ENCODE data around the gene TTC39C.

Gene TTC39C

GRCh38 chr18:24009651-24010333 is 4.8 kb upstream of the TTC39C start:
- POLR2A ChIA-PET (ENCODE audit: low non-redundant PET) = no interaction called here
- CTCF ChIA-PET = no interaction called here
- TF ChIP-seq, protein P1, sequence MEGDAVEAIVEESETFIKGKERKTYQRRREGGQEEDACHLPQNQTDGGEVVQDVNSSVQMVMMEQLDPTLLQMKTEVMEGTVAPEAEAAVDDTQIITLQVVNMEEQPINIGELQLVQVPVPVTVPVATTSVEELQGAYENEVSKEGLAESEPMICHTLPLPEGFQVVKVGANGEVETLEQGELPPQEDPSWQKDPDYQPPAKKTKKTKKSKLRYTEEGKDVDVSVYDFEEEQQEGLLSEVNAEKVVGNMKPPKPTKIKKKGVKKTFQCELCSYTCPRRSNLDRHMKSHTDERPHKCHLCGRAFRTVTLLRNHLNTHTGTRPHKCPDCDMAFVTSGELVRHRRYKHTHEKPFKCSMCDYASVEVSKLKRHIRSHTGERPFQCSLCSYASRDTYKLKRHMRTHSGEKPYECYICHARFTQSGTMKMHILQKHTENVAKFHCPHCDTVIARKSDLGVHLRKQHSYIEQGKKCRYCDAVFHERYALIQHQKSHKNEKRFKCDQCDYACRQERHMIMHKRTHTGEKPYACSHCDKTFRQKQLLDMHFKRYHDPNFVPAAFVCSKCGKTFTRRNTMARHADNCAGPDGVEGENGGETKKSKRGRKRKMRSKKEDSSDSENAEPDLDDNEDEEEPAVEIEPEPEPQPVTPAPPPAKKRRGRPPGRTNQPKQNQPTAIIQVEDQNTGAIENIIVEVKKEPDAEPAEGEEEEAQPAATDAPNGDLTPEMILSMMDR (conservative IDR thresholded peaks at IDR 0.05; ENCODE audit: low read depth) = no peak
- no peak overlapping the region for H3K27ac ChIP-seq
- DNase-seq (ENCODE audit: low spot score) = no peak

GRCh38 chr18:24010673-24011072 is 3.9 kb upstream of the TTC39C start:
- no peak overlapping the region for H3K27ac ChIP-seq
- TF ChIP-seq, protein P1 (conservative IDR thresholded peaks at IDR 0.05; ENCODE audit: low read depth) = no peak
- ChIA-PET POLR2A (ENCODE audit: low non-redundant PET) (no interaction called here), CTCF (no interaction called here)
- DNase-seq (ENCODE audit: low spot score) = no peak

GRCh38 chr18:24011123-24011917 is 3.2 kb upstream of the TTC39C start:
- no peak overlapping the region for H3K27ac ChIP-seq
- CTCF ChIA-PET = no interaction called here
- DNase-seq (ENCODE audit: low spot score) = no peak
- POLR2A ChIA-PET (ENCODE audit: low non-redundant PET) = no interaction called here
- TF ChIP-seq, protein P1 (conservative IDR thresholded peaks at IDR 0.05; ENCODE audit: low read depth) = no peak

GRCh38 chr18:24013051-24013450 is 1.5 kb upstream of the TTC39C start:
- TF ChIP-seq, protein P1 (conservative IDR thresholded peaks at IDR 0.05; ENCODE audit: low read depth) = no peak
- CTCF ChIA-PET = interaction anchor here (0.6 kb wide), 1 partner anchor 7 kb away, joined by 3 read pairs; no protein-coding TSS in a partner anchor
- no peak overlapping the region for H3K27ac ChIP-seq
- no peak for DNase-seq (ENCODE audit: low spot score)
- POLR2A ChIA-PET (ENCODE audit: low non-redundant PET) = no interaction called here

DNA sequence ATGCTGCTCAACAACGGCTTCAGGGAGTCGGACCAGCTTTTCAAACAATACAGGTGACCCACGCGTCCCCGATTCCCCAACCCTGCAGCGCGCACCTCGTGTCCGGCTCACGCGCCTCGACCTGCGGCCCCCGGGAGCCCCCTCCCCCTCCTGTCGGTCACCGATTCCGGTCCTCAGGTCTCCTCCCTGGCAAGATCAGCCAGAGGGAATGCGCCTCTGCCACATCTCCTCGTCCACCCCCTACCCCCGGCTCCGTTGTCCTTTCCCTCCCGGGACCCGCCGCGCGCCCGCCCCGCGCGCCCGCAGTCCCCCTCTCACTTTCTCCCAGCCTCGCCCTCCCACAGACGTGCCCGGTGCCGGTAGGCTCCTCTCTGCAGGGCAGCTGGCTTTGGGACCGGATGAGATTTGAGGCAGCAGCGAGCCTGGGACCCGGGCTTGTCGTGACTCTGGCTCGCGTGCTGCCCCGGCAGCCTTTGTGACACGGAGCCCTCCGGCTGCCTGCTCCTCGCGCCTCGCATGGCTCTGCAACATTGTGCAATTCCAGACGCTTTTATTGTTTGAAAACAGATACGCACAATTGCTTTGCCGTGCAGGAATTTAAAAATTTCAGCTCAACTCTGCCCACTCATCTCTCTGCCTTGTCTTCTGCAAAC is 558 bp downstream of the TTC39C start:
- POLR2A ChIA-PET (ENCODE audit: low non-redundant PET) = no interaction called here
- peak; percentile 30 for DNase-seq (ENCODE audit: low spot score)
- CTCF ChIA-PET = no interaction called here
- TF ChIP-seq, protein P1 (conservative IDR thresholded peaks at IDR 0.05; ENCODE audit: low read depth) = no peak
- H3K27ac ChIP-seq = peak overlapping the region; percentile 85

Measured in RWPE1 (cell line).